Duodenal mucosa (tissue), 2 donors: Measurements from ENCODE around the gene TNIK.

Source experiments
- H3K27ac ChIP-seq: one replicate; pipeline ENCODE4 v1.7.0; 2013; ENCODE audit warnings: low read depth, low read length
- H3K27me3 ChIP-seq, 2 donors: one replicate each; pipeline ENCODE4 v1.7.0; 2013; ENCODE audit warnings: low read length in 2 of 2, control low read depth in 1 of 2; ENCODE audit not compliant: insufficient read depth in 2 of 2, control insufficient read depth in 1 of 2
- H3K36me3 ChIP-seq, 2 donors: one replicate each; pipeline ENCODE4 v1.7.0; 2013; ENCODE audit warnings: low read length in 2 of 2, control low read depth in 1 of 2; ENCODE audit not compliant: insufficient read depth in 2 of 2, control insufficient read depth in 1 of 2
- H3K4me1 ChIP-seq, 2 donors: one replicate each; pipeline ENCODE4 v1.7.0; 2013; ENCODE audit warnings: low read length in 2 of 2, control low read depth in 1 of 2; ENCODE audit not compliant: insufficient read depth in 2 of 2, control insufficient read depth in 1 of 2
- H3K4me3 ChIP-seq, 2 donors: one replicate each; pipeline ENCODE4 v1.7.0; 2013; ENCODE audit warnings: low read length in 2 of 2, low read depth in 1 of 2
- H3K9ac ChIP-seq, 2 donors: one replicate each; pipeline ENCODE4 v1.7.0; 2013; ENCODE audit warnings: low read length in 2 of 2, low read depth in 1 of 2
- H3K9me3 ChIP-seq, 2 donors: one replicate each; pipeline ENCODE4 v1.7.0; 2013; ENCODE audit warnings: low read length in 2 of 2, control low read depth in 1 of 2; ENCODE audit not compliant: control insufficient read depth in 1 of 2

The TNIK gene

GRCh38 chr3:171283183-171283847 is 176.9 kb downstream of the TNIK start:
- no peak overlapping the region for H3K27ac ChIP-seq
- H3K4me3 ChIP-seq = no peak overlapping the region
- H3K9ac ChIP-seq = no peak overlapping the region
- no peaks in the 10 kb centered on the region for H3K9me3 ChIP-seq
- H3K27me3 ChIP-seq = no peaks in the 10 kb centered on the region
- H3K36me3 ChIP-seq = no peaks in the 10 kb centered on the region
- H3K4me1 ChIP-seq = peaks cover 0 to 5% of the 10 kb centered on the region in 2 donors

GRCh38 chr3:171282041-171282440 is 178.2 kb downstream of the TNIK start:
- H3K27ac ChIP-seq = no peak overlapping the region
- peaks cover 0 to 5% of the 10 kb centered on the region in 2 donors for H3K4me1 ChIP-seq
- no peaks in the 10 kb centered on the region for H3K9me3 ChIP-seq
- H3K9ac ChIP-seq = no peak overlapping the region
- no peaks in the 10 kb centered on the region for H3K36me3 ChIP-seq
- H3K27me3 ChIP-seq = no peaks in the 10 kb centered on the region
- H3K4me3 ChIP-seq = no peak overlapping the region

GRCh38 chr3:171281256-171281992 is 178.8 kb downstream of the TNIK start:
- H3K27me3 ChIP-seq = no peaks in the 10 kb centered on the region
- no peaks in the 10 kb centered on the region for H3K36me3 ChIP-seq
- H3K9ac ChIP-seq = no peak overlapping the region
- H3K9me3 ChIP-seq = no peaks in the 10 kb centered on the region
- no peak overlapping the region for H3K4me3 ChIP-seq
- H3K27ac ChIP-seq = no peak overlapping the region
- H3K4me1 ChIP-seq = no peaks in the 10 kb centered on the region

GRCh38 chr3:171279972-171280371 is 180.2 kb downstream of the TNIK start:
- no peaks in the 10 kb centered on the region for H3K9me3 ChIP-seq
- H3K4me3 ChIP-seq = no peak overlapping the region
- no peak overlapping the region for H3K27ac ChIP-seq
- no peaks in the 10 kb centered on the region for H3K36me3 ChIP-seq
- no peaks in the 10 kb centered on the region for H3K27me3 ChIP-seq
- no peaks in the 10 kb centered on the region for H3K4me1 ChIP-seq
- no peak overlapping the region for H3K9ac ChIP-seq

GRCh38 chr3:171278299-171278590 is 182.0 kb downstream of the TNIK start:
- no peak overlapping the region for H3K4me3 ChIP-seq
- no peaks in the 10 kb centered on the region for H3K4me1 ChIP-seq
- no peaks in the 10 kb centered on the region for H3K9me3 ChIP-seq
- H3K36me3 ChIP-seq = no peaks in the 10 kb centered on the region
- no peak overlapping the region for H3K27ac ChIP-seq
- no peaks in the 10 kb centered on the region for H3K27me3 ChIP-seq
- no peak overlapping the region for H3K9ac ChIP-seq

GRCh38 chr3:171277456-171278298 is 182.5 kb downstream of the TNIK start:
- H3K36me3 ChIP-seq = no peaks in the 10 kb centered on the region

GRCh38 chr3:171276923-171277322 is 183.3 kb downstream of the TNIK start:
- Histone ChIP-seq H3K27ac (no peak overlapping the region), H3K36me3 (no peaks in the 10 kb centered on the region), H3K9ac (no peak overlapping the region), H3K27me3 (no peaks in the 10 kb centered on the region), H3K4me1 (no peaks in the 10 kb centered on the region), H3K9me3 (no peaks in the 10 kb centered on the region), H3K4me3 (no peak overlapping the region)

More at GRCh38 chr3:171277456-171278298, 182.5 kb downstream of the TNIK start:
- no peak overlapping the region for H3K27ac ChIP-seq
- no peaks in the 10 kb centered on the region for H3K4me1 ChIP-seq
- no peak overlapping the region for H3K4me3 ChIP-seq
- H3K9me3 ChIP-seq = no peaks in the 10 kb centered on the region
- H3K27me3 ChIP-seq = no peaks in the 10 kb centered on the region
- no peak overlapping the region for H3K9ac ChIP-seq

GRCh38 chr3:171274222-171274621 is 186.0 kb downstream of the TNIK start:
- Histone ChIP-seq H3K27me3 (no peaks in the 10 kb centered on the region), H3K4me3 (no peak overlapping the region), H3K9ac (no peak overlapping the region), H3K4me1 (peaks cover 0 to 7% of the 10 kb centered on the region in 2 donors), H3K27ac (no peak overlapping the region), H3K36me3 (no peaks in the 10 kb centered on the region), H3K9me3 (no peaks in the 10 kb centered on the region)

- Histone ChIP-seq H3K27me3 (no peaks in the 10 kb centered on the region), H3K4me3 (no peak overlapping the region), H3K27ac (no peak overlapping the region), H3K36me3 (no peaks in the 10 kb centered on the region), H3K9me3 (no peaks in the 10 kb centered on the region), H3K4me1 (peaks cover 6 to 30% of the 10 kb centered on the region in 2 donors), H3K9ac (no peak overlapping the region)
These were observed 189.7 kb downstream of the TNIK start for GRCh38 chr3:171270541-171270940.

GRCh38 chr3:171269542-171269941 is 190.7 kb downstream of the TNIK start:
- Histone ChIP-seq H3K4me1 (peaks cover 6 to 35% of the 10 kb centered on the region in 2 donors), H3K4me3 (no peak overlapping the region), H3K9ac (no peak overlapping the region)

More at GRCh38 chr3:171269542-171269941, 190.7 kb downstream of the TNIK start:
- Histone ChIP-seq H3K27me3 (no peaks in the 10 kb centered on the region), H3K36me3 (no peaks in the 10 kb centered on the region), H3K27ac (no peak overlapping the region), H3K9me3 (no peaks in the 10 kb centered on the region)
